A673 (cell line): ENCODE results near the gene OMD.

Experiments used
- CTCF ChIP-seq: fragments of 300-800, 200-600 bp; sonication (generic); conservative IDR thresholded peaks from 2 replicates; pipeline ENCODE4 v1.5.1; 2017; ENCODE audit warnings: low read depth, mild to moderate bottlenecking, antibody characterized with exemption, low read length, moderate library complexity, mixed read lengths
- EZH2 ChIP-seq: fragments of 200-600 bp; sonication (generic); IDR thresholded peaks from 2 replicates; pipeline ENCODE4 v1.6.1; 2017; ENCODE audit warnings: borderline replicate concordance, low read depth, mild to moderate bottlenecking, mixed read lengths, antibody characterized with exemption, low read length; ENCODE audit not compliant: poor library complexity, severe bottlenecking

- TF ChIP-seq CTCF (no peak), EZH2 (no peak)
Measured at GRCh38 chr9:92424340-92424739, at the start of gene OMD.
